HG03159 (cell line): ENCODE data around the gene JOSD2.

Experiments used
- ATAC-seq: cut with Tn5 transposase; IDR thresholded peaks from one replicate; pipeline ENCODE4 v1.9.1; 2021; ENCODE audit warnings: mild to moderate bottlenecking, moderate library complexity; ENCODE audit not compliant: unreplicated experiment

JOSD2 gene

GRCh38 chr19:50511069-50511822 lies at the start of gene JOSD2:
TSS of gene JOSD2 (minus strand) at chr19:50511191. CDS start at chr19:50510431, 760 bp downstream.
- ATAC-seq, result peak; percentile 80

GRCh38 chr19:50559636-50560035 lies 48.6 kb upstream of the JOSD2 start:
- no peak for ATAC-seq

GRCh38 chr19:50558449-50558848 lies 47.5 kb upstream of the JOSD2 start:
- ATAC-seq, result no peak

- ATAC-seq, result no peak
Measured at GRCh38 chr19:50558039-50558438, 47.0 kb upstream of the JOSD2 start.

GRCh38 chr19:50557009-50557613 lies 46.1 kb upstream of the JOSD2 start:
- ATAC-seq, result no peak

GRCh38 chr19:50556282-50557008 lies 45.5 kb upstream of the JOSD2 start:
- no peak for ATAC-seq

- no peak for ATAC-seq
Measured at GRCh38 chr19:50555450-50556281, 44.7 kb upstream of the JOSD2 start.

- ATAC-seq, result no peak
Measured at GRCh38 chr19:50555033-50555432, 44.0 kb upstream of the JOSD2 start.

- no peak for ATAC-seq
Measured at GRCh38 chr19:50554212-50554611, 43.2 kb upstream of the JOSD2 start.

- no peak for ATAC-seq
Measured at GRCh38 chr19:50553134-50553703, 42.2 kb upstream of the JOSD2 start.

GRCh38 chr19:50552540-50552939 lies 41.5 kb upstream of the JOSD2 start:
- no peak for ATAC-seq

- no peak for ATAC-seq
Measured at GRCh38 chr19:50551715-50552187, 40.8 kb upstream of the JOSD2 start.

- no peak for ATAC-seq
Measured at GRCh38 chr19:50551034-50551714, 40.2 kb upstream of the JOSD2 start.

- no peak for ATAC-seq
Measured at GRCh38 chr19:50550594-50550966, 39.6 kb upstream of the JOSD2 start.

GRCh38 chr19:50549927-50550593 lies 39.1 kb upstream of the JOSD2 start:
- ATAC-seq, result no peak

GRCh38 chr19:50549059-50549926 lies 38.3 kb upstream of the JOSD2 start:
- no peak for ATAC-seq

- ATAC-seq, result no peak
Measured at GRCh38 chr19:50548191-50549058, 37.4 kb upstream of the JOSD2 start.
